ENCODE data around the gene VWA8. TPM values are rescaled to one million over a fixed set of nuclear protein-coding genes. Genes with fewer than 3 reads are reported as not detected.

Gene VWA8
- total and polyA plus RNA-seq, 2 experiments from 2014 or later = 6.3 to 24.6 TPM

GRCh38 chr13:41981951-41982715, 21.2 kb upstream of the VWA8 start:
- Histone ChIP-seq H3K4me3 (no peak overlapping the region), H3K9me2 (ENCODE audit: insufficient read depth) (peaks cover 4% of the 10 kb centered on the region), H3K4me1 (ENCODE audit: insufficient read depth) (no peaks in the 10 kb centered on the region; the same call in 1 of the 2 replicates), H3F3A (replicated peaks; ENCODE audit: low read depth) (no peaks in the 10 kb centered on the region), H3K36me3 (ENCODE audit: insufficient read depth) (no peaks in the 10 kb centered on the region), H3K4me2 (no peak overlapping the region), H4K20me1 (replicated peaks; ENCODE audit: insufficient read depth) (no peaks in the 10 kb centered on the region), H3K27me3 (ENCODE audit: insufficient read depth) (no peaks in the 10 kb centered on the region), H2AFZ (no peak overlapping the region), H3K79me2 (replicated peaks; ENCODE audit: insufficient read depth) (no peaks in the 10 kb centered on the region), H3K27ac (ENCODE audit: low read depth) (no peak overlapping the region)
- H3K9me3 Mint-ChIP-seq = no peaks in the 10 kb centered on the region
- peaks cover 1% of the 10 kb centered on the region for H3K27me3 Mint-ChIP-seq (ENCODE audit: insufficient read depth, low read depth, poor library complexity)
- no peak for DNase-seq (ENCODE audit: low spot score)
- no peaks in the 10 kb centered on the region for H3K36me3 Mint-ChIP-seq (ENCODE audit: low read depth)
- no peak overlapping the region for H3K4me3 Mint-ChIP-seq
- TF ChIP-seq POLR2AphosphoS5 (IDR thresholded peaks at IDR 0.05; ENCODE audit: low read depth) = no peak
- no peak for TF ChIP-seq ETS1 (IDR thresholded peaks at IDR 0.05)
- TF ChIP-seq, protein P1, sequence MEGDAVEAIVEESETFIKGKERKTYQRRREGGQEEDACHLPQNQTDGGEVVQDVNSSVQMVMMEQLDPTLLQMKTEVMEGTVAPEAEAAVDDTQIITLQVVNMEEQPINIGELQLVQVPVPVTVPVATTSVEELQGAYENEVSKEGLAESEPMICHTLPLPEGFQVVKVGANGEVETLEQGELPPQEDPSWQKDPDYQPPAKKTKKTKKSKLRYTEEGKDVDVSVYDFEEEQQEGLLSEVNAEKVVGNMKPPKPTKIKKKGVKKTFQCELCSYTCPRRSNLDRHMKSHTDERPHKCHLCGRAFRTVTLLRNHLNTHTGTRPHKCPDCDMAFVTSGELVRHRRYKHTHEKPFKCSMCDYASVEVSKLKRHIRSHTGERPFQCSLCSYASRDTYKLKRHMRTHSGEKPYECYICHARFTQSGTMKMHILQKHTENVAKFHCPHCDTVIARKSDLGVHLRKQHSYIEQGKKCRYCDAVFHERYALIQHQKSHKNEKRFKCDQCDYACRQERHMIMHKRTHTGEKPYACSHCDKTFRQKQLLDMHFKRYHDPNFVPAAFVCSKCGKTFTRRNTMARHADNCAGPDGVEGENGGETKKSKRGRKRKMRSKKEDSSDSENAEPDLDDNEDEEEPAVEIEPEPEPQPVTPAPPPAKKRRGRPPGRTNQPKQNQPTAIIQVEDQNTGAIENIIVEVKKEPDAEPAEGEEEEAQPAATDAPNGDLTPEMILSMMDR (conservative IDR thresholded peaks at IDR 0.05; ENCODE audit: low read depth in 2 of 2) = no peak
- no peak for TF ChIP-seq EZH2 (IDR thresholded peaks at IDR 0.05; ENCODE audit: low read depth, unreplicated experiment)
- no peak for TF ChIP-seq JUNB (IDR thresholded peaks at IDR 0.05; ENCODE audit: unreplicated experiment)
- no peak for TF ChIP-seq NANOG (IDR thresholded peaks at IDR 0.05; ENCODE audit: borderline replicate concordance)
- TF ChIP-seq CREB1 (CRISPR knock-in tag; IDR thresholded peaks at IDR 0.05; ENCODE audit: low read depth) = no peak
- TF ChIP-seq REST (IDR thresholded peaks at IDR 0.05; ENCODE audit: unreplicated experiment) = no peak
- TF ChIP-seq ZNF114 (CRISPR knock-in tag; IDR thresholded peaks at IDR 0.05) = no peak
- TF ChIP-seq EZH2phosphoT487 (IDR thresholded peaks at IDR 0.05; ENCODE audit: unreplicated experiment) = no peak
- TF ChIP-seq ZNF462 (CRISPR knock-in tag; IDR thresholded peaks at IDR 0.05) = no peak
- TF ChIP-seq STAT1 (IDR thresholded peaks at IDR 0.05; ENCODE audit: unreplicated experiment) = no peak
- TF ChIP-seq ZNF331 (CRISPR knock-in tag; IDR thresholded peaks at IDR 0.05; ENCODE audit: low read depth) = no peak
- peaks cover 7% of the 10 kb centered on the region; the same call in 2 of the 3 replicates for H3K4me1 Mint-ChIP-seq
- H3K27ac Mint-ChIP-seq = no peak overlapping the region
- no peak for ATAC-seq

Measured in GM23338 (cell line).